NCI-H748 (cell line): ENCODE data around the gene POLR2A.
A peak's percentile ranks its signal among the peaks of the same experiment; 100 is the strongest.

ENCODE experiments used
- DNase-seq: peaks from one replicate; lab custom pipeline; 2025; ENCODE audit not compliant: unreplicated experiment; lab: John Stamatoyannopoulos, UW

Gene POLR2A

GRCh38 chr17:7484067-7484918 is at the start of gene POLR2A:
POLR2A (plus strand) TSS chr17:7484366.
- DNase-seq: peak; percentile 98

- peak; percentile 74 for DNase-seq
These were observed 48.2 kb upstream of the POLR2A start for GRCh38 chr17:7435676-7436555.

GRCh38 chr17:7436556-7437368 is 47.4 kb upstream of the POLR2A start:
- peak; percentile 95 for DNase-seq

GRCh38 chr17:7437369-7437863 is 46.8 kb upstream of the POLR2A start:
- peak; percentile 66 for DNase-seq

- DNase-seq: peak; percentile 80
These were observed 46.1 kb upstream of the POLR2A start for GRCh38 chr17:7437950-7438614.

GRCh38 chr17:7438656-7439460 is 45.3 kb upstream of the POLR2A start:
- DNase-seq: no peak

GRCh38 chr17:7439462-7440112 is 44.6 kb upstream of the POLR2A start, which contains the start of gene FGF11:
FGF11 (plus strand) TSS chr17:7439512; CDS start chr17:7439621, 109 bp downstream.
- DNase-seq: peak; percentile 44

- peak; percentile 75 for DNase-seq
These were observed 43.9 kb upstream of the POLR2A start for GRCh38 chr17:7440113-7440833.

- peak; percentile 56 for DNase-seq
These were observed 43.4 kb upstream of the POLR2A start for GRCh38 chr17:7440834-7441195.

- DNase-seq: no peak
These were observed 42.9 kb upstream of the POLR2A start for GRCh38 chr17:7441266-7441665.

GRCh38 chr17:7442142-7442541 is 42.0 kb upstream of the POLR2A start:
- DNase-seq: no peak

GRCh38 chr17:7443499-7444485 is 40.4 kb upstream of the POLR2A start:
- no peak for DNase-seq

- DNase-seq: peak; percentile 30
These were observed 39.2 kb upstream of the POLR2A start, which contains the start of gene CHRNB1 for GRCh38 chr17:7444682-7445618. CHRNB1 (plus strand) TSS chr17:7445061; CDS start chr17:7445128, 67 bp downstream.

GRCh38 chr17:7445619-7445968 is 38.6 kb upstream of the POLR2A start:
- DNase-seq: no peak

GRCh38 chr17:7448461-7448860 is 35.7 kb upstream of the POLR2A start:
- DNase-seq: no peak

GRCh38 chr17:7459961-7460545 is 24.1 kb upstream of the POLR2A start:
- DNase-seq: no peak
